ENCODE data around the gene GIMAP1. TPM values are rescaled to one million over a fixed set of nuclear protein-coding genes. Genes with fewer than 3 reads are reported as not detected.

Gene GIMAP1
- polyA plus RNA-seq, 1 donor (not counting 4 experiments of a cell fraction or from before 2014, with no cell fraction given): not detected

DNA sequence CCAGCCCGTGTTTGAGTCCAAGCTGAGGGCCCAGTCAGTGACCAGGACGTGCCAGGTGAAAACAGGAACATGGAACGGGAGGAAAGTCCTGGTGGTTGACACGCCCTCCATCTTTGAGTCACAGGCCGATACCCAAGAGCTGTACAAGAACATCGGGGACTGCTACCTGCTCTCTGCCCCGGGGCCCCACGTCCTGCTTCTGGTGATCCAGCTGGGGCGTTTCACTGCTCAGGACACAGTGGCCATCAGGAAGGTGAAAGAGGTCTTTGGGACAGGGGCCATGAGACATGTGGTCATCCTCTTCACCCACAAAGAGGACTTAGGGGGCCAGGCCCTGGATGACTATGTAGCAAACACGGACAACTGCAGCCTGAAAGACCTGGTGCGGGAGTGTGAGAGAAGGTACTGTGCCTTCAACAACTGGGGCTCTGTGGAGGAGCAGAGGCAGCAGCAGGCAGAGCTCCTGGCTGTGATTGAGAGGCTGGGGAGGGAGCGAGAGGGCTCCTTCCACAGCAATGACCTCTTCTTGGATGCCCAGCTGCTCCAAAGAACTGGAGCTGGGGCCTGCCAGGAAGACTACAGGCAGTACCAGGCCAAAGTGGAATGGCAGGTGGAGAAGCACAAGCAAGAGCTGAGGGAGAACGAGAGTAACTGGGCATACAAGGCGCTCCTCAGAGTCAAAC lies 26.0 kb downstream of the GIMAP1 start:
- Histone ChIP-seq H2AFZ (ENCODE audit: control insufficient read depth, low read length) (no peak overlapping the region), H3K4me1 (ENCODE audit: control insufficient read depth, extremely low read depth, insufficient read depth, low read length) (peaks cover 3% of the 10 kb centered on the region), H4K20me1 (ENCODE audit: control insufficient read depth, extremely low read depth, insufficient read depth, low read length) (no peaks in the 10 kb centered on the region), H3K9me3 (ENCODE audit: control insufficient read depth, low read depth, low read length) (no peaks in the 10 kb centered on the region), H3K4me2 (ENCODE audit: control insufficient read depth, extremely low read depth, insufficient read depth, low read depth, low read length) (no peak overlapping the region), H3K9me1 (ENCODE audit: control insufficient read depth, extremely low read depth, insufficient read depth, low read length) (no peaks in the 10 kb centered on the region), H3K4me3 (ENCODE audit: control insufficient read depth in 2 of 3, extremely low read depth in 1 of 3, insufficient read depth in 2 of 3, low read depth in 1 of 3, low read length in 3 of 3) (no peak overlapping the region), H3K27me3 (ENCODE audit: control insufficient read depth, extremely low read depth, insufficient read depth, low read length) (no peaks in the 10 kb centered on the region), H3K9ac (ENCODE audit: control insufficient read depth, extremely low read depth, insufficient read depth, low read length) (no peak overlapping the region), H3K27ac (ENCODE audit: control insufficient read depth, insufficient read depth, low read length) (no peak overlapping the region), H3K36me3 (ENCODE audit: control insufficient read depth in 2 of 2, extremely low read depth in 1 of 2, insufficient read depth in 2 of 2, low read length in 2 of 2) (no peaks in the 10 kb centered on the region), H3K79me2 (ENCODE audit: control insufficient read depth, insufficient read depth, low read length) (no peaks in the 10 kb centered on the region)
- dilution Hi-C loops (cut with MboI; ENCODE audit: extremely low pct_ligation_motif_present, low sequenced_read_pairs): no loop called here
- no peak for FAIRE-seq
- no peak for DNase-seq (ENCODE audit: low read depth, low spot score)
- TF ChIP-seq, protein P1, sequence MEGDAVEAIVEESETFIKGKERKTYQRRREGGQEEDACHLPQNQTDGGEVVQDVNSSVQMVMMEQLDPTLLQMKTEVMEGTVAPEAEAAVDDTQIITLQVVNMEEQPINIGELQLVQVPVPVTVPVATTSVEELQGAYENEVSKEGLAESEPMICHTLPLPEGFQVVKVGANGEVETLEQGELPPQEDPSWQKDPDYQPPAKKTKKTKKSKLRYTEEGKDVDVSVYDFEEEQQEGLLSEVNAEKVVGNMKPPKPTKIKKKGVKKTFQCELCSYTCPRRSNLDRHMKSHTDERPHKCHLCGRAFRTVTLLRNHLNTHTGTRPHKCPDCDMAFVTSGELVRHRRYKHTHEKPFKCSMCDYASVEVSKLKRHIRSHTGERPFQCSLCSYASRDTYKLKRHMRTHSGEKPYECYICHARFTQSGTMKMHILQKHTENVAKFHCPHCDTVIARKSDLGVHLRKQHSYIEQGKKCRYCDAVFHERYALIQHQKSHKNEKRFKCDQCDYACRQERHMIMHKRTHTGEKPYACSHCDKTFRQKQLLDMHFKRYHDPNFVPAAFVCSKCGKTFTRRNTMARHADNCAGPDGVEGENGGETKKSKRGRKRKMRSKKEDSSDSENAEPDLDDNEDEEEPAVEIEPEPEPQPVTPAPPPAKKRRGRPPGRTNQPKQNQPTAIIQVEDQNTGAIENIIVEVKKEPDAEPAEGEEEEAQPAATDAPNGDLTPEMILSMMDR (optimal IDR thresholded peaks at IDR 0.05 in 1 of 3, IDR thresholded peaks at IDR 0.05 in 1 of 3, conservative IDR thresholded peaks at IDR 0.05 in 1 of 3; ENCODE audit: extremely low read depth in 1 of 3, insufficient read depth in 2 of 3, low read length in 3 of 3): no peak
- no peak for TF ChIP-seq EZH2 (IDR thresholded peaks at IDR 0.05; ENCODE audit: low read length)

DNA sequence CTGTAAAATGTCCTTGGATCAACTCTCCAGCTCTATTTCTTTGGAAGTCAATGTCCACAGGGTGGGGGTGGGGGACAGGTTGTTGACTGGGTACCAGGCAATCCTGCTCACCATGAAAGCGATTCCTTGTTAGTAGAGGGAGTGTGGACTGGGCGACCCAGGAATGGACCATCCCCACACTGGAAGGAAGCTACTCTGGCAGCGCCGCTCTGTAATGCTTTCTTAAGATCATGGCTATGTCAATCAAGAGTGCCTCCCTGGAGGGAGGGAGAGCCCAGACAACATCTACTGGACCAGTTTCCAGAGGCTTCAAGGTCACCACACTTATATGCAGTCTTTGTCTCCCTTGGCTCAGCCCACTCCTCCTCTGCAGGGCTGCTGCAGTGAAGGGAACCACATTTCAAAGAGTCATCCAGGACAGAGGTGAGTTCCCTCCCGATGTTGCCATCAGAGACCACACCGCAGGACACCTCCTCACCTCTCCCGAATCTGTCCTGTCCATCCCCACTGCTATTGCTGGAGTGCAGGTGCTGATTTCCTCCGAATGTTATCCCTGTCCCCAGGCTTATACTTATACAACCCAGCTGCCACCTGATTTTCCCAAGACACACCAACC lies 27.7 kb downstream of the GIMAP1 start:
- Histone ChIP-seq H3K79me2 (ENCODE audit: control insufficient read depth, insufficient read depth, low read length) (no peaks in the 10 kb centered on the region), H3K9me1 (ENCODE audit: control insufficient read depth, extremely low read depth, insufficient read depth, low read length) (no peaks in the 10 kb centered on the region), H3K9ac (ENCODE audit: control insufficient read depth, extremely low read depth, insufficient read depth, low read length) (no peak overlapping the region), H3K4me1 (ENCODE audit: control insufficient read depth, extremely low read depth, insufficient read depth, low read length) (no peaks in the 10 kb centered on the region), H3K27ac (ENCODE audit: control insufficient read depth, insufficient read depth, low read length) (no peak overlapping the region), H4K20me1 (ENCODE audit: control insufficient read depth, extremely low read depth, insufficient read depth, low read length) (no peaks in the 10 kb centered on the region), H2AFZ (ENCODE audit: control insufficient read depth, low read length) (no peak overlapping the region), H3K27me3 (ENCODE audit: control insufficient read depth, extremely low read depth, insufficient read depth, low read length) (no peaks in the 10 kb centered on the region), H3K9me3 (ENCODE audit: control insufficient read depth, low read depth, low read length) (no peaks in the 10 kb centered on the region), H3K4me3 (ENCODE audit: control insufficient read depth in 2 of 3, extremely low read depth in 1 of 3, insufficient read depth in 2 of 3, low read depth in 1 of 3, low read length in 3 of 3) (no peak overlapping the region), H3K36me3 (ENCODE audit: control insufficient read depth in 2 of 2, extremely low read depth in 1 of 2, insufficient read depth in 2 of 2, low read length in 2 of 2) (no peaks in the 10 kb centered on the region), H3K4me2 (ENCODE audit: control insufficient read depth, extremely low read depth, insufficient read depth, low read depth, low read length) (no peak overlapping the region)
- dilution Hi-C loops (cut with MboI; ENCODE audit: extremely low pct_ligation_motif_present, low sequenced_read_pairs): no loop called here
- DNase-seq (ENCODE audit: low read depth, low spot score) (no peak), FAIRE-seq (no peak)
- no peak for TF ChIP-seq EZH2 (IDR thresholded peaks at IDR 0.05; ENCODE audit: low read length)
- TF ChIP-seq, protein P1 (optimal IDR thresholded peaks at IDR 0.05 in 1 of 3, IDR thresholded peaks at IDR 0.05 in 1 of 3, conservative IDR thresholded peaks at IDR 0.05 in 1 of 3; ENCODE audit: extremely low read depth in 1 of 3, insufficient read depth in 2 of 3, low read length in 3 of 3): no peak

Measured in keratinocyte (primary cell).